Suprapubic skin (tissue), 4 donors: ENCODE results near the gene THOC2. TPM values are rescaled to one million over a fixed set of nuclear protein-coding genes. Genes with fewer than 3 reads are reported as not detected.

Experiments
- DNase-seq, 2 donors: peaks; one replicate each; pipeline ENCODE4 v3.0.0-alpha.2; 2019; ENCODE audit warnings: low spot score in 2 of 2
- H3K27ac ChIP-seq: fragments of 200-600 bp; sonication (generic); one replicate; pipeline ENCODE4 v1.5.1; 2019
- H3K27me3 ChIP-seq: fragments of 200-600 bp; sonication (generic); one replicate; pipeline ENCODE4 v1.5.1; 2019
- H3K36me3 ChIP-seq: fragments of 200-600 bp; sonication (generic); one replicate; pipeline ENCODE4 v1.5.1; 2019
- H3K4me1 ChIP-seq: fragments of 200-600 bp; sonication (generic); one replicate; pipeline ENCODE4 v1.5.1; 2019
- H3K4me3 ChIP-seq: fragments of 200-600 bp; sonication (generic); one replicate; pipeline ENCODE4 v1.5.1; 2019; ENCODE audit warnings: mild to moderate bottlenecking
- H3K9me3 ChIP-seq: fragments of 200-600 bp; sonication (generic); one replicate; pipeline ENCODE4 v1.5.1; 2019
- CTCF ChIP-seq, 2 donors: fragments of 200-600 bp in 1 of 2; fragments of 450-650 bp in 1 of 2; sonication (generic) in 1 of 2; IDR thresholded peaks; one replicate each; pipeline ENCODE4 v1.5.1; 2016 to 2019; ENCODE audit warnings: antibody characterized with exemption in 2 of 2, mild to moderate bottlenecking in 1 of 2, moderate library complexity in 1 of 2
- EP300 ChIP-seq: sonication (generic); formaldehyde crosslinking; IDR thresholded peaks from one replicate; pipeline ENCODE4 v1.6.1; 2017; ENCODE audit warnings: antibody characterized with exemption
- POLR2A ChIP-seq, 2 donors: fragments of 450-650 bp; IDR thresholded peaks; one replicate each; pipeline ENCODE4 v1.6.1; 2017; ENCODE audit warnings: antibody characterized with exemption in 2 of 2, mild to moderate bottlenecking in 2 of 2, moderate library complexity in 2 of 2
- POLR2AphosphoS5 ChIP-seq, 3 donors: sonication (generic); formaldehyde crosslinking; IDR thresholded peaks; one replicate each; pipeline ENCODE4 v1.6.1; 2017; ENCODE audit warnings: antibody characterized with exemption in 3 of 3
- WGBS: methylation state at CpG from one replicate; pipeline ENCODE4 v1.1.5; 2018; 5-methylcytosine and 5-hydroxymethylcytosine counted together
- total RNA-seq, 4 donors: library from RNA; depleted of rRNA; stranded (reverse); fragments of >200 nt; gene quantifications; one replicate each; pipeline ENCODE4 v1.1.0, GENCODE V29; 2016

THOC2 gene
- total RNA-seq, 4 donors from 2014 or later, result 61.6 to 184 (median 71.1) TPM

- Histone ChIP-seq H3K9me3 (no peaks in the 10 kb centered on the region), H3K4me3 (no peak overlapping the region), H3K4me1 (no peaks in the 10 kb centered on the region), H3K27ac (no peak overlapping the region), H3K27me3 (no peaks in the 10 kb centered on the region), H3K36me3 (no peaks in the 10 kb centered on the region)
- WGBS, result 88% methylated on average over 4 of the region's 4 CpGs
- DNase-seq, result no peak
- TF ChIP-seq POLR2AphosphoS5 (IDR thresholded peaks at IDR 0.05), result no peak
- no peak for TF ChIP-seq CTCF (IDR thresholded peaks at IDR 0.05)
- no peak for TF ChIP-seq POLR2A (IDR thresholded peaks at IDR 0.05)
- no peak for TF ChIP-seq EP300
Observed at GRCh38 chrX:123647244-123647643, 85.6 kb downstream of the THOC2 start.

GRCh38 chrX:123629502-123629901 is 103.3 kb downstream of the THOC2 start:
- Histone ChIP-seq H3K36me3 (peaks cover 27% of the 10 kb centered on the region), H3K9me3 (no peaks in the 10 kb centered on the region), H3K4me1 (no peaks in the 10 kb centered on the region), H3K4me3 (no peak overlapping the region), H3K27ac (no peak overlapping the region), H3K27me3 (no peaks in the 10 kb centered on the region)
- no peak for DNase-seq
- 88% methylated on average over 3 of the region's 3 CpGs for WGBS
- no peak for TF ChIP-seq POLR2AphosphoS5 (IDR thresholded peaks at IDR 0.05)
- TF ChIP-seq CTCF (IDR thresholded peaks at IDR 0.05), result no peak
- no peak for TF ChIP-seq EP300
- TF ChIP-seq POLR2A (IDR thresholded peaks at IDR 0.05), result no peak

GRCh38 chrX:123626962-123627361 is 105.9 kb downstream of the THOC2 start:
- Histone ChIP-seq H3K4me1 (no peaks in the 10 kb centered on the region), H3K36me3 (peaks cover 37% of the 10 kb centered on the region), H3K27ac (no peak overlapping the region), H3K27me3 (no peaks in the 10 kb centered on the region), H3K9me3 (no peaks in the 10 kb centered on the region), H3K4me3 (no peak overlapping the region)
- DNase-seq, result no peak
- TF ChIP-seq EP300 (no peak), CTCF (IDR thresholded peaks at IDR 0.05) (no peak), POLR2AphosphoS5 (IDR thresholded peaks at IDR 0.05) (no peak), POLR2A (IDR thresholded peaks at IDR 0.05) (no peak)

GRCh38 chrX:123625952-123626351 is 106.9 kb downstream of the THOC2 start:
- Histone ChIP-seq H3K4me1 (no peaks in the 10 kb centered on the region), H3K4me3 (no peak overlapping the region), H3K36me3 (peaks cover 35% of the 10 kb centered on the region), H3K9me3 (no peaks in the 10 kb centered on the region), H3K27me3 (no peaks in the 10 kb centered on the region), H3K27ac (no peak overlapping the region)
- DNase-seq, result no peak
- 71% methylated on average over 2 of the region's 2 CpGs for WGBS
- TF ChIP-seq POLR2AphosphoS5 (IDR thresholded peaks at IDR 0.05) (no peak), EP300 (no peak)

- Histone ChIP-seq H3K27ac (no peak overlapping the region), H3K4me3 (no peak overlapping the region), H3K27me3 (no peaks in the 10 kb centered on the region), H3K9me3 (no peaks in the 10 kb centered on the region), H3K36me3 (peaks cover 38% of the 10 kb centered on the region), H3K4me1 (no peaks in the 10 kb centered on the region)
- 95% methylated on average over 1 of the region's 1 CpG for WGBS
- DNase-seq, result no peak
- no peak for TF ChIP-seq POLR2AphosphoS5 (IDR thresholded peaks at IDR 0.05)
- TF ChIP-seq POLR2A (IDR thresholded peaks at IDR 0.05), result no peak
- no peak for TF ChIP-seq CTCF (IDR thresholded peaks at IDR 0.05)
- TF ChIP-seq EP300, result no peak
Observed at GRCh38 chrX:123625477-123625876, 107.4 kb downstream of the THOC2 start.

GRCh38 chrX:123617007-123617406 is 115.8 kb downstream of the THOC2 start:
- H3K36me3 ChIP-seq, result peaks cover 24% of the 10 kb centered on the region
- H3K4me1 ChIP-seq, result no peaks in the 10 kb centered on the region
- no peak for DNase-seq
- WGBS, result 94% methylated on average over 1 of the region's 1 CpG
- H3K9me3 ChIP-seq, result no peaks in the 10 kb centered on the region
- TF ChIP-seq EP300 (no peak), POLR2A (IDR thresholded peaks at IDR 0.05) (no peak)
- H3K4me3 ChIP-seq, result no peak overlapping the region
- H3K27me3 ChIP-seq, result no peaks in the 10 kb centered on the region
- H3K27ac ChIP-seq, result no peak overlapping the region
